Measurements from ENCODE around the gene OPA3. TPM values are rescaled to one million over a fixed set of nuclear protein-coding genes. Genes with fewer than 3 reads are reported as not detected.
A peak's percentile ranks its signal among the peaks of the same experiment; 100 is the strongest.

Gene OPA3
- total and polyA plus RNA-seq, 10 of the 15 experiments (the other 5 are each of a cell fraction or from before 2014, with no cell fraction given), result 2.2 to 24.3 (median 13.3) TPM

DNA sequence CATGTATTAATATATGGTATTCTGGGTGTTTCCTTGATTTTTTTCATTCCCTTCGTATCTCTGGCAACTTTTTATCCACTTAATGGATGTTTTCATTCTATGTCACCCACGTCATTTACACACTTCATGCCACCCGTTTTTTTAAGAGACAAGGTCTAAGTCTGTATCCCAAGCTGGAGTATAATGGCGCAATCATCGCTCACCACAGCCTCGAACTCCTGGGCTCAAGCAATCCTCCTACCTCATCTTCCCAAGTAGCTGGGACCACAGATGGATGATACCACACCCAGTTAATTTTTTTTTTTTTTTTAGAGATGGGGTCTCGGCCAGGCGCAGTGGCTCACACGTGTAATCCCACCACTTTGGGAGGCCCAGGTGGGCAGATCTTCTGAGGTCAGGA, 80.7 kb downstream of the OPA3 start:
- Histone ChIP-seq H4K20me1 (ENCODE audit: control insufficient read depth, insufficient read depth) (no peaks in the 10 kb centered on the region), H3K4me1 (ENCODE audit: control insufficient read depth, insufficient read depth, low read length) (peaks cover 24% of the 10 kb centered on the region), H3K4me3 (no peak overlapping the region), H3K36me3 (ENCODE audit: control insufficient read depth in 2 of 2, insufficient read depth in 2 of 2, low read length in 1 of 2) (no peaks in the 10 kb centered on the region), H3K4me2 (ENCODE audit: control insufficient read depth, insufficient read depth) (no peak overlapping the region), H3K27me3 (replicated peaks in 1 of 2; ENCODE audit: control insufficient read depth in 2 of 2, insufficient read depth in 2 of 2, low read length in 1 of 2) (no peaks in the 10 kb centered on the region), H3K79me2 (ENCODE audit: control insufficient read depth, insufficient read depth, low read length) (peaks cover 24% of the 10 kb centered on the region), H3K9ac (ENCODE audit: control insufficient read depth, insufficient read depth, low read length) (no peak overlapping the region), H2AFZ (ENCODE audit: control insufficient read depth, low read depth, low read length) (no peak overlapping the region), H3K9me3 (replicated peaks; ENCODE audit: control insufficient read depth, insufficient read depth, low read length) (no peaks in the 10 kb centered on the region; the same call in 1 of the 3 replicates), H3K27ac (ENCODE audit: control insufficient read depth, insufficient read depth) (no peak overlapping the region)
- POLR2A ChIA-PET, result interaction anchor here (0.7 kb wide), 1 partner anchor 203 kb away, joined by 3 read pairs; no protein-coding TSS in a partner anchor
- TF ChIP-seq RUNX3 (IDR thresholded peaks at IDR 0.05; ENCODE audit: low read length), result no peak
- TF ChIP-seq YY1 (IDR thresholded peaks at IDR 0.05; ENCODE audit: low read depth, low read length), result no peak
- no peak for TF ChIP-seq TCF3 (IDR thresholded peaks at IDR 0.05; ENCODE audit: borderline replicate concordance, insufficient read depth, low read depth, low read length)
- TF ChIP-seq BRCA1 (IDR thresholded peaks at IDR 0.05; ENCODE audit: low read depth, low read length), result no peak
- DNase-seq (ENCODE audit: low read depth, low spot score), result no peak
- SMC1A ChIA-PET (ENCODE audit: uncharacterized antibody, unreplicated experiment), result no interaction called here
- 88% methylated on average over 9 of the region's 9 CpGs for WGBS (ENCODE audit: insufficient coverage, insufficient replicate concordance, low lambda C conversion rate, missing lambda C conversion rate)
- intact Hi-C loops (cut with micrococcal nuclease; ENCODE audit: unreplicated experiment), result no loop called here
- FAIRE-seq, result no peak
- no TSS peak for BruUV-seq (replicated peaks)
- no peak for ATAC-seq
- RAD21 ChIA-PET (ENCODE audit: unreplicated experiment), result no interaction called here
- CTCF ChIA-PET, result interaction anchor here (0.6 to 3.9 kb wide), 3 partner anchors 9 to 78 kb away, joined by 3 to 28 read pairs (median 13); no protein-coding TSS in a partner anchor
- in situ Hi-C loops (cut with MboI), result no loop called here

DNA sequence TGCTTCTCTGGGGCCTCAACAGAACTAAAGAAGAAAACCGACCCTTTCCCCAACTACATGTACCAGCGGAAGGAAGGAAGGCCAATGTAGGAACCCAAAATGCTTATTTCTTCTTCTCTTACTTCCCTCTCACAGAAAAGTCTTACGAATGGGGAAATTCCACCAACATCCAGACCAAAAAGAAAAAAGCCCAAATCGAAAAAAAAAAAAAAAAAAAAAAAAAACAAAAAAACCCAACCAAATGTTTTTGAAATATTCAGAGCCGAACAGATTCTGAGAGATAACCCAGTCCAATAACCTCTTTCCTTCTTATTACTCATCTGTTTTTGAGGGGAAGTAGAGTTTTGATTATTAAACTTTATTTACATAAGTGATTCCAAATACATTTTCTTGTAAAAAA, 82.5 kb downstream of the OPA3 start:
- CTCF ChIA-PET, result no interaction called here
- Histone ChIP-seq H3K79me2 (ENCODE audit: control insufficient read depth, insufficient read depth, low read length) (peaks cover 7% of the 10 kb centered on the region), H3K27ac (ENCODE audit: control insufficient read depth, insufficient read depth) (peak overlapping the region; percentile 24; the same call in 1 of the 2 replicates), H3K36me3 (ENCODE audit: control insufficient read depth in 2 of 2, insufficient read depth in 2 of 2, low read length in 1 of 2) (no peaks in the 10 kb centered on the region), H3K9me3 (replicated peaks; ENCODE audit: control insufficient read depth, insufficient read depth, low read length) (no peaks in the 10 kb centered on the region; the same call in 2 of the 3 replicates), H3K9ac (ENCODE audit: control insufficient read depth, insufficient read depth, low read length) (no peak overlapping the region; the same call in 1 of the 2 replicates), H4K20me1 (ENCODE audit: control insufficient read depth, insufficient read depth) (no peaks in the 10 kb centered on the region), H3K4me1 (ENCODE audit: control insufficient read depth, insufficient read depth, low read length) (peaks cover 36% of the 10 kb centered on the region), H3K4me3 (no peak overlapping the region), H2AFZ (ENCODE audit: control insufficient read depth, low read depth, low read length) (no peak overlapping the region), H3K27me3 (replicated peaks in 1 of 2; ENCODE audit: control insufficient read depth in 2 of 2, insufficient read depth in 2 of 2, low read length in 1 of 2) (no peaks in the 10 kb centered on the region), H3K4me2 (ENCODE audit: control insufficient read depth, insufficient read depth) (peak overlapping the region; percentile 38)
- SMC1A ChIA-PET (ENCODE audit: uncharacterized antibody, unreplicated experiment), result no interaction called here
- in situ Hi-C loops (cut with MboI) (no loop called here), intact Hi-C loops (cut with micrococcal nuclease; ENCODE audit: unreplicated experiment) (no loop called here)
- TF ChIP-seq ZNF384 (IDR thresholded peaks at IDR 0.05; ENCODE audit: borderline replicate concordance, low read depth, low read length) (peak; percentile 32; the same call in 1 of the 2 replicates), SP1 (IDR thresholded peaks at IDR 0.05; ENCODE audit: low read depth, low read length) (no peak), HDAC2 (IDR thresholded peaks at IDR 0.05) (no peak)
- TF ChIP-seq, protein P1, sequence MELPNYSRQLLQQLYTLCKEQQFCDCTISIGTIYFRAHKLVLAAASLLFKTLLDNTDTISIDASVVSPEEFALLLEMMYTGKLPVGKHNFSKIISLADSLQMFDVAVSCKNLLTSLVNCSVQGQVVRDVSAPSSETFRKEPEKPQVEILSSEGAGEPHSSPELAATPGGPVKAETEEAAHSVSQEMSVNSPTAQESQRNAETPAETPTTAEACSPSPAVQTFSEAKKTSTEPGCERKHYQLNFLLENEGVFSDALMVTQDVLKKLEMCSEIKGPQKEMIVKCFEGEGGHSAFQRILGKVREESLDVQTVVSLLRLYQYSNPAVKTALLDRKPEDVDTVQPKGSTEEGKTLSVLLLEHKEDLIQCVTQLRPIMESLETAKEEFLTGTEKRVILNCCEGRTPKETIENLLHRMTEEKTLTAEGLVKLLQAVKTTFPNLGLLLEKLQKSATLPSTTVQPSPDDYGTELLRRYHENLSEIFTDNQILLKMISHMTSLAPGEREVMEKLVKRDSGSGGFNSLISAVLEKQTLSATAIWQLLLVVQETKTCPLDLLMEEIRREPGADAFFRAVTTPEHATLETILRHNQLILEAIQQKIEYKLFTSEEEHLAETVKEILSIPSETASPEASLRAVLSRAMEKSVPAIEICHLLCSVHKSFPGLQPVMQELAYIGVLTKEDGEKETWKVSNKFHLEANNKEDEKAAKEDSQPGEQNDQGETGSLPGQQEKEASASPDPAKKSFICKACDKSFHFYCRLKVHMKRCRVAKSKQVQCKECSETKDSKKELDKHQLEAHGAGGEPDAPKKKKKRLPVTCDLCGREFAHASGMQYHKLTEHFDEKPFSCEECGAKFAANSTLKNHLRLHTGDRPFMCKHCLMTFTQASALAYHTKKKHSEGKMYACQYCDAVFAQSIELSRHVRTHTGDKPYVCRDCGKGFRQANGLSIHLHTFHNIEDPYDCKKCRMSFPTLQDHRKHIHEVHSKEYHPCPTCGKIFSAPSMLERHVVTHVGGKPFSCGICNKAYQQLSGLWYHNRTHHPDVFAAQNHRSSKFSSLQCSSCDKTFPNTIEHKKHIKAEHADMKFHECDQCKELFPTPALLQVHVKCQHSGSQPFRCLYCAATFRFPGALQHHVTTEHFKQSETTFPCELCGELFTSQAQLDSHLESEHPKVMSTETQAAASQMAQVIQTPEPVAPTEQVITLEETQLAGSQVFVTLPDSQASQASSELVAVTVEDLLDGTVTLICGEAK (IDR thresholded peaks at IDR 0.05; ENCODE audit: borderline replicate concordance), result 0 out of 2 replicates have a peak, but pooled peaks have one; percentile 37
- POLR2A ChIA-PET, result interaction anchor here (1.6 kb wide), 1 partner anchor 16 kb away, joined by 3 read pairs; no protein-coding TSS in a partner anchor
- RAD21 ChIA-PET (ENCODE audit: unreplicated experiment), result no interaction called here
- no peak for DNase-seq (ENCODE audit: low read depth, low spot score)
- WGBS (ENCODE audit: insufficient coverage, insufficient replicate concordance, low lambda C conversion rate, missing lambda C conversion rate), result 27% methylated on average over 3 of the region's 5 CpGs
- ATAC-seq, result no peak
- FAIRE-seq, result no peak
- BruUV-seq (replicated peaks), result no TSS peak

All from GM12878 (cell line).